ENCODE measurements around the gene SYNGR1.
"Not testable (repeated sequence)": the region's sequence is repeated elsewhere in the genome, so short reads cannot be mapped to it uniquely, and the experiment has no call there.

Gene SYNGR1

GRCh38 chr22:39336411-39336810 is 13.4 kb upstream of the SYNGR1 start:
- no peak for TF ChIP-seq CTCF (IDR thresholded peaks at IDR 0.05; ENCODE audit: insufficient read depth, low read length, missing control alignments)
- DNase-seq (ENCODE audit: low read depth, low spot score) = no peak
- ChIA-PET CTCF (no interaction called here), POLR2A (interaction anchor here (1.6 kb wide), 1 partner anchor 18 kb away, joined by 3 read pairs; no protein-coding TSS in a partner anchor)
- no peak overlapping the region for H3K4me3 ChIP-seq (ENCODE audit: low read depth, low read length)

DNA sequence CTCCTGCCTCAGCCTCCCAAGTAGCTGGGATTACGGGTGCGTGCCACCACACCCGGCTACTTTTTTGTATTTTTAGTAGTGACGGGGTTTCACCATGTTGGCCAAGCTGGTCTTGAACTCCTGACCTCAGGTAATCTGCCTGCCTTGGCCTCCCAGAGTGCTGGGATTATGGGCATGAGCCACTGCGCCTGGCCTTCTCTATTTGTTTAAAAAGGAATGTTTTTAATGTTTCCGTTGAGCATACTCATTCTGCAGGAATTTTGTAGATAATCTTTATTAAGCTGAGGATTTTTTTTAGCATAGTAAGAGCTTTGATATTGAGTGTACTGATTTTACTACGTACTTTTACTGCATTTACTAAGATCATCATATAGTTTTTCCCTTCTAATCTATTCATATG is 10.0 kb upstream of the SYNGR1 start:
- not testable (repeated sequence) for DNase-seq (ENCODE audit: low read depth, low spot score); H3K4me3 ChIP-seq (ENCODE audit: low read depth, low read length)
- POLR2A ChIA-PET = interaction anchor here (0.7 to 1.7 kb wide), 3 partner anchors 15 to 180 kb away, joined by 3 to 27 read pairs (median 3); partner anchors contain the start of genes ATF4 and RPL3
- CTCF ChIA-PET = interaction anchor here (1.1 to 1.8 kb wide), 3 partner anchors 8 to 15 kb away, joined by 5 to 12 read pairs (median 7); partner anchors contain the start of gene SYNGR1

DNA sequence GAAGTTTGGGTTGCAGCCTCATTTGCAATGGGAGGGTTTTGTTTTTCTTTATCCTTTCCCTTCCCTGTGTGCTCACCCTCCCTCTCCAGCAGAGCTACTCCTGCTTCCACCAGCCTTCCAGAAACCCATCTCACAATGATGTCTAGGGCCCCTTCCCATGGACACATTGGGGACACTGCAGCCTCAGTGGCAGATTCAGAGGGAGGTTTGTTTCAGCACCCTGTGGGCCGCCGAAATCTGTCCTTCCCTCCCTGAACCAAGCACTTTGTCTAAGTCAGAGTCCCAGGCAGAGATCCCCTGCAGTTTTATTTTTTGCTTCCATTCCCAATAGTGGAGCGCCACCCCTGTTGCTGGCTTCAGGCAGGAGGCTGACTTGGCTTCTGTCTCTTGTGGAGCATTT is 8.6 kb upstream of the SYNGR1 start:
- POLR2A ChIA-PET = no interaction called here
- H3K4me3 ChIP-seq (ENCODE audit: low read depth, low read length) = no peak overlapping the region
- CTCF ChIA-PET = interaction anchor here (2.2 to 3.8 kb wide), 2 partner anchors 12 to 188 kb away, joined by 8 to 40 read pairs; no protein-coding TSS in a partner anchor
- TF ChIP-seq CTCF (IDR thresholded peaks at IDR 0.05; ENCODE audit: insufficient read depth, low read length, missing control alignments) = no peak
- DNase-seq (ENCODE audit: low read depth, low spot score) = no peak

DNA sequence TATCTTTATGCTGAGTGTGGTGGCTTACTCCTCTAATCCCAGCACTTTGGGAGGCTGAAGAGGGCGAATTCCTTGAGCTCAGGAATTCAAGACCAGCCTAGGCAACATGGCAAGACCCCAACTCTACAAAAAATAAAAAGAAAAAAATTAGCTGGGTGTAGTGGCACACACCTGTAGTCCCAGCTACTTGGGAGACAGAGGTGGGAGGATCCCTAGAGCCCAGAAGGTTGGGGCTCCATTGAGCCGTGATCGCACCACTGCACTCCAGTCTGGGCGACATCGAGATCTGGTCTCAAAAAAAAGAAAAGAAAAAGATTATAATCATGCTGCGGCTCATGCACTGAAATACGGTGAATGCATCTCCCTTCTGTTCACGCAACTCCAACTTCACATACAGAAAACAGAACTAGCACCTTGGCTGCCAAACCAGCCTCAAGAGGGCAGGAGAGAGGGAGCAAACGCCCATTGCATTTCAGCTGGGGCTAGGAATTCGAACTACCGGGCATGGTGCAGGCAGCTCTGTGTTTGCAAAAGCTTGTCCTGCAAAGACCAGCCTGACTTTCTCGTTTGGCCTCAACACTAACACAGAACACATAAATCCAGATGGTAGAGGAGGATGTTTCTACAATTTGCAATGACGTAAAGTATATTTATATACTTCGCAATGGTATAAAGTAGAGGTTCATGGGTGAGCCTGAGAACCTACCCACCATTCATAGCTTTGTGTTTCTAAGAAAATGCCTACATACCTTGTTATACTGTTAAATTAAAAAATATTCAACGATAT is 6.3 kb upstream of the SYNGR1 start:
- peak; percentile 88 for TF ChIP-seq CTCF (IDR thresholded peaks at IDR 0.05; ENCODE audit: insufficient read depth, low read length, missing control alignments)
- ChIA-PET CTCF (interaction anchor here (0.7 to 3.8 kb wide), 29 partner anchors 10 to 697 kb away, joined by 3 to 40 read pairs (median 4); partner anchors contain the start of genes RPL3 and TAB1), POLR2A (interaction anchor here (0.5 to 1.5 kb wide), 4 partner anchors 24 to 185 kb away, joined by 3 to 9 read pairs (median 4); partner anchors contain the start of gene RPL3)
- no peak overlapping the region for H3K4me3 ChIP-seq (ENCODE audit: low read depth, low read length)
- DNase-seq (ENCODE audit: low read depth, low spot score) = no peak

DNA sequence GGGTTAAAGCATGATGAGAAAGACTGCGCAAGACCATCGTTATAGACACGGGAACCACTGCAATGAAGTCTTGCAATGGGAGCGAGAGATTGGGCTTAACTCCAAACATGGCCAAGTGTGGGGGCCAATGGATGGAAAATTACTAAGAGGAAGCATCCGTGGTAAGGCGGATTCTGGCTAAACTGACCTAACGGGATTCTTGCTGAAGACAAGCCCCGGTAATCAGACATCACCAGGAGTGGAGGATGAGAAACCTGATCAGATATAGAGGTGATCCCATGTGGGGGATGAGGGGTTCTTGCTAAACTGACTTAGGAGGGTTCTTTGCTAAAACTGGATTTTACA is 5.8 kb upstream of the SYNGR1 start:
- TF ChIP-seq CTCF (IDR thresholded peaks at IDR 0.05; ENCODE audit: insufficient read depth, low read length, missing control alignments) = no peak
- DNase-seq (ENCODE audit: low read depth, low spot score) = no peak
- POLR2A ChIA-PET = interaction anchor here (0.5 to 1.5 kb wide), 3 partner anchors 24 to 185 kb away, joined by 3 to 9 read pairs (median 3); partner anchors contain the start of gene RPL3
- CTCF ChIA-PET = interaction anchor here (0.7 to 3.8 kb wide), 25 partner anchors 9 to 696 kb away, joined by 3 to 40 read pairs (median 5); partner anchors contain the start of genes RPL3 and TAB1
- no peak overlapping the region for H3K4me3 ChIP-seq (ENCODE audit: low read depth, low read length)

- TF ChIP-seq CTCF (IDR thresholded peaks at IDR 0.05; ENCODE audit: insufficient read depth, low read length, missing control alignments) = no peak
- CTCF ChIA-PET = interaction anchor here (0.9 to 1.3 kb wide), 3 partner anchors 13 to 52 kb away, joined by 3 read pairs; no protein-coding TSS in a partner anchor
- POLR2A ChIA-PET = no interaction called here
- H3K4me3 ChIP-seq (ENCODE audit: low read depth, low read length) = no peak overlapping the region
- no peak for DNase-seq (ENCODE audit: low read depth, low spot score)
Measured at GRCh38 chr22:39345231-39345630, 4.6 kb upstream of the SYNGR1 start.
